ENCODE results near the gene HELLS.
"Not testable (repeated sequence)": the region's sequence is repeated elsewhere in the genome, so short reads cannot be mapped to it uniquely, and the experiment has no call there.

HELLS gene

GRCh38 chr10:94608559-94608958 is 63.0 kb downstream of the HELLS start:
- DNase-seq, result no peak

GRCh38 chr10:94614558-94614957 is 69.0 kb downstream of the HELLS start:
- no peak for DNase-seq

DNA sequence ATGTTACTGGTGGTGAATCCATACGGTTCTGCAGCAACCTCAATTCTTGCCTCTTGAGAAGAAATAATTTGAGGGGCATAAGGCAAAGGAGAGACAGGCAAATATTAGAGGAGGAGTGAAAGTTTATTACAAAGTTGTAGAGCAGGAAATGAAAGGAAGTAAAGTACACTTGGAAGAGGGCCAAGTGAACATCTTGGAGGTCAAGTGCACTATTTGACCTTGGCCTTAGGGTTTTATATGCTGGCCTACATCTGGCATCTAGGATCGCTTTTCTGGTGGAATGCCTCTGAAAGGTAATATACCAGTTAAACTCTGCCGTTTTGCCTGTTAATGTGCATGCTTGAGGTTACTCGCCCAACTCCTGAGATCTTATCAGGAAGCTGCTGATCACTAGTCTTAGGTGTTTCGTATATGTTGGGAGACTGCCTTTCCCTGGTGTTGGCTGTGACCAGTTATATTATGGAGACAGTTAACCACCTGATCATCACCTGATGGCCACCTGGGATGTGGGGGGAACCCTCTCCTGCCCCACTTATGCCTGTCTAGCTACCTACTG is 71.9 kb downstream of the HELLS start:
- no peak for DNase-seq

DNA sequence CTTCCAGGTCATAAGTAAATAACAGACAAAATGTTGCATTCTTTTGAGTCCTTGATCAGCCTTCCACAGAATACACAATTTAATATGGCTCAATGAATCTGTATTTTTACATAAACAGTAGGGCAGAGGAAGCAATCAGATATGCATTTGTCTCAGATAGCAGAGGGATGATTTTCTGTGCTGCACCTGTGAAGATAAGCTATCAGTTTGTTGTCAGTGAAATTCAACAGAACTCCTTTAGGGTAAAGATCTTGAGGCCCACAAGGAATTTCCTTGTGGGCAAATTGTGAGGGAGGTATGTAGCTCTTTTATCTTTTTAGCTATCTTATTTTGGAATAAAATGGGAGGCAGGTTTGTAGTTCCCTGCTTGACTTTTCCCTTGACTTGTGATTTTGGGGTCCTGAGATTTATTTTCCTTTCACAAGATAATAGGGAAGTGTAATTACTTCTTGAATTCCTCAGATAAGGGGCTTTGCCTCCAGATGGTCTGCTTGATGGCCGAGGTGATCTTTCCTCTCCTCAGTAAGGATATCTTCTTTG is 77.1 kb downstream of the HELLS start:
- DNase-seq, result no peak

GRCh38 chr10:94623572-94623971 is 78.0 kb downstream of the HELLS start:
- DNase-seq, result no peak

DNA sequence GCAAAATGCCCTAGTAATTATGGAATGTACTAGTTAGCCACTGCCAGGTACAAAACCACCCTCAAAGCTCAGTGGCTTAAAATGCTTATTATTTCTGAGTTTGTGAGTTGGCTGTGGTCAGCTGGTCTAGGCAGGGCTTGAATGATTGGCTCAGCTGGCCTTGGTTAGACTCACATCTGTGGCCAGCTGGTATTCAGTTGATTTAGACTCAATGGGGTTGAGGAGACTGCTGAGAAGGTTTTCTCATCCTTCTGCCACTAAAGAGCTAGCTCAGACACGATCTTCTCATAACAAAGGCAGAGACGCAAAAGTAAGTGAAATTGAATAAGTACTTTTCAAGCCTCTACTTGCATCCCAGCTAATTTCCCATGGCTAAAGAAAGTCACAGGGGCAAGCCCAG is 80.9 kb downstream of the HELLS start:
- DNase-seq, result no peak

GRCh38 chr10:94627511-94627910 is 81.9 kb downstream of the HELLS start:
- DNase-seq, result no peak

DNA sequence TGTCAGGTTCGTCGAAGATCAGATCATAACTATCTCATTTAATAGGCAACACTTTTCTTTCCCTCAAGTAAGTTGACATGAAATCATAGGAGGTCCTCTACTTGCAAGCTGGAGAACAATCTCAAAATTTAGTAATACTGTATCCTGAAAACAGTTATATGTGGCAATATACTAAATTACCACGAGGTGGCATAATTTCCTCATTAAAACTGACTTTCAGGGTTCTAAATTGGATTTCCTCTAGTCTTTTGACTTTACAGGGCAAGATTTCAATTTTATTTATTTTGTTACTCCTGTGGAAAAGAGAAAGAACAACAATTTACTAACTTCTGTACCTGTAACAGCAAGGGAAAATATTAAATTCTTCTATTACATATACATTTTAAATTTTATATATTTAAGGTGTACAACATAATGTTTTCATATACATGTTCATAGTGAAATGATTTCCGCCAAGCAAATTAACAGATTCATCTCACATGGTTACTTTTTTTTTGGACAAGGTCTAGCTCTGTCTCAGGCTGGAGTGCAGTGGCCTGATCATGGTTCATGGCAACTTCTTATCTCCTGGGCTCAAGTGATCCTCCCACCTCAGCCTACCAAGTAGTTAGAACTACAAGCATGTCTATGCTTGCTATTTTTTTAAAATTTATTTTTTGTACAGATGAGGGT is 84.6 kb downstream of the HELLS start:
- no peak for DNase-seq

GRCh38 chr10:94631077-94631875 is 85.7 kb downstream of the HELLS start:
- no peak for DNase-seq

DNA sequence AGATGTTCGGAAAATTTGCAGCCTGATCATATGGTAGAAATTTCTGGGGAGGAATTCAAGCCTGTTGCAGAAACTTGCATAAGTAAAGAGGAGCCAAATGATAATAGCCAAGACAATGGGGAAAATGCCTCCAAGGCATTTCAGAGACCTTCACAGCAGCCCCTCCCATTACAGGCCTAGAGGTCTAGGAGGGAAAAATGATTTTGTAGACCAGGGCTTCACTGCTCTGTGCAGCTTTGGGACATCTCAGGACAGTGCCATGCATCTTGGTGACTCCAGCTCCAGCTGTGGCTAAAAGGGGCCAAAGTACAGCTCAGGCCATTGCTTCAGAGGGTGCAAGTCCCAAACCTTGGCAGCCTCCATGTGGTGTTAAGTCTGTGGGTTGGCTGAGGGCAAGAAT is 87.4 kb downstream of the HELLS start:
- DNase-seq, result no peak

DNA sequence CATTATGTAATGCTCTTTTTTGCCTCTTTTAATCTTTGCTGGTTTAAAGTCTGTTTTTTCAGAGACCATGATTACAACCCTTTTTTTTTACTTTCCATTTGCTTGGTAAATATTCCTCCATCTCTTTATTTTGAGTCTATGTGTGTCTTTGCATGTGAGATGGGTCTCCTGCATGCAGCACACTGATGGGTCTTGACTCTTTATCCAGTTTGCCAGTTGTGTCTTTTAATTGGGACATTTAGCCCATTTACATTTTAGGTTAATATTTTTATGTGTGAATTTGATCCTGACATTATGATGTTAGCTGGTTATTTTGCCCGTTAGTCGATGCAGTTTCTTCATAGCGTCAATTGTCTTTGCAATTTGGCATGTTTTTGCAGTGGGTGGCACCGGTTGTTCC is 92.5 kb downstream of the HELLS start:
- DNase-seq, result not testable (repeated sequence)

- DNase-seq, result no peak
Observed at GRCh38 chr10:94639902-94640301, 94.3 kb downstream of the HELLS start.

DNA sequence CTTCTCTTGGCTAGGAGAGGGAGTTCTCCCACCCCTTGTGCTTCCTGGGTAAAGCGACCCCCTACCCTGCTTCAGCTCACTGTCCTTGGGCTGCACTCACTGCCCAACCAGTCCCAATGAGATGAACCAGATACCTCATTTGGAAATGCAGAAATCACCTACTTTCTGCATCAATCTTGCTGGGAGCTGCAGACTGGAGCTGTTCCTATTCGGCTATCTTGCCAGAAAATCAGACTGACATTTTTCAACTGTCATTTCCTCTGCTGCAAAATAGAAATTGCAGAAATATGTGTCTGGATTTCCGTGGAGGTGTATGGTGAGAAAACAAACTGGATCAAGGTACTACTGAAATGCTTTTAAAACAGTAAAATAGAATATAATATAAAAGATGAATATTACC is 95.0 kb downstream of the HELLS start:
- no peak for DNase-seq

GRCh38 chr10:94641480-94641879 is 95.9 kb downstream of the HELLS start:
- no peak for DNase-seq

DNA sequence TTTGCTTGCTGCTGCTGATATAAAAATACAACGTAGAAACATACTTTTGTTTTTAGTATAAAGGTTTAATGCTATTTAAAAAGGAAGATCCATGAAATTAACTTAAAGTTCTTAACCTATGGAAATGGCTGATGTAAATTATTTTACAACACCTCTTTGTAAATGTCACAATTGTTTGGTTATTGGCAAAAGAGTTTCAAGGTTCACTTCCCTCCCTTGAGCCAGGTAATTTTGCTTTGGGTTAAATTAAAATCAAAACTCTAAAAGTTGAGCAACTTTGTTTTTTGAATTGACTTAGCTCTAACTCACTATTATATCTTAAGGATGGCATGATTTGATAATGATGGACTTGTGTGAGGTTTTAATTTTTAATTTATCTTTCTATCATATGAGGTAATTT is 98.8 kb downstream of the HELLS start:
- no peak for DNase-seq

DNA sequence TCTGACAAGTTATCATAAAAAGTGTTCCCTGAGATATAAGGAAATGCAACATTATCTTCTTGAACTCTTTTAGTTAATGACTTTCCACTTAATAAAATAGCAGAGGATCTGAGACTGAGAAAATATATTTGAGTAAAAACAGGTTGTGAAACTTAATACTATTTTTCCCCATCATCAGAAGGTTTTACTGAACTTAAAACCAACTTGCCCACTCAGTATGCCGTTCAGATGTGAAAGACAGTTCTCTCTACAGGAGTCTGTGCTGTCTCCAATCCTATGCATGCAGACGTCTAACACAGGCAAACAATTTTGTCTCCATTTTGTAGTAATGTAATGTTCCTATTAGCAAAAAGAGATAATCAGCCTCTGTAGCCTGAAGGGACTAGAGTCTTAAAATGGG is 99.7 kb downstream of the HELLS start:
- DNase-seq, result no peak

Measured in stimulated activated CD4-positive, alpha-beta T cell treated with anti-CD3 and anti-CD28 coated beads, Interleukin-4, amount 100 ng/mL, for 24 hours (primary cell).